HG03469 (cell line): ENCODE data around the gene CTNND2.

Experiments used
- ATAC-seq: cut with Tn5 transposase; IDR thresholded peaks from one replicate; pipeline ENCODE4 v1.9.1; 2021; ENCODE audit warnings: mild to moderate bottlenecking, moderate library complexity, moderate number of reproducible peaks; ENCODE audit not compliant: unreplicated experiment

The CTNND2 gene

GRCh38 chr5:11397549-11397948, 506.7 kb downstream of the CTNND2 start:
- ATAC-seq: no peak

GRCh38 chr5:11396917-11397316, 507.3 kb downstream of the CTNND2 start:
- no peak for ATAC-seq

- ATAC-seq: no peak
Observed at GRCh38 chr5:11394933-11395332, 509.3 kb downstream of the CTNND2 start.

- no peak for ATAC-seq
Observed at GRCh38 chr5:11390291-11390767, 513.9 kb downstream of the CTNND2 start.

- ATAC-seq: no peak
Observed at GRCh38 chr5:11387382-11387781, 516.9 kb downstream of the CTNND2 start.

GRCh38 chr5:11386398-11386797, 517.8 kb downstream of the CTNND2 start:
- ATAC-seq: no peak

- ATAC-seq: no peak
Observed at GRCh38 chr5:11385901-11386293, 518.3 kb downstream of the CTNND2 start.

- no peak for ATAC-seq
Observed at GRCh38 chr5:11385251-11385900, 518.9 kb downstream of the CTNND2 start.

- ATAC-seq: no peak
Observed at GRCh38 chr5:11384441-11385250, 519.6 kb downstream of the CTNND2 start.

- no peak for ATAC-seq
Observed at GRCh38 chr5:11383506-11384095, 520.6 kb downstream of the CTNND2 start.

GRCh38 chr5:11378461-11378860, 525.8 kb downstream of the CTNND2 start:
- no peak for ATAC-seq

GRCh38 chr5:11377896-11378295, 526.4 kb downstream of the CTNND2 start:
- no peak for ATAC-seq

- ATAC-seq: no peak
Observed at GRCh38 chr5:11372191-11372590, 532.1 kb downstream of the CTNND2 start.

GRCh38 chr5:11371021-11371420, 533.2 kb downstream of the CTNND2 start:
- ATAC-seq: no peak

GRCh38 chr5:11364531-11364930, 539.7 kb downstream of the CTNND2 start:
- no peak for ATAC-seq

- ATAC-seq: no peak
Observed at GRCh38 chr5:11363631-11364178, 540.5 kb downstream of the CTNND2 start.

GRCh38 chr5:11361768-11362167, 542.5 kb downstream of the CTNND2 start:
- no peak for ATAC-seq

- no peak for ATAC-seq
Observed at GRCh38 chr5:11357928-11358327, 546.3 kb downstream of the CTNND2 start.

GRCh38 chr5:11355491-11355890, 548.8 kb downstream of the CTNND2 start:
- no peak for ATAC-seq

- ATAC-seq: no peak
Observed at GRCh38 chr5:11346336-11346735, 557.9 kb downstream of the CTNND2 start.

GRCh38 chr5:11335881-11336760, 568.1 kb downstream of the CTNND2 start:
- ATAC-seq: no peak
